Measurements from ENCODE around the gene TANGO6. TPM values are rescaled to one million over a fixed set of nuclear protein-coding genes. Genes with fewer than 3 reads are reported as not detected.

The TANGO6 gene
- total and polyA plus RNA-seq, 4 donors = 5.4 to 26.6 (median 13.2) TPM

DNA sequence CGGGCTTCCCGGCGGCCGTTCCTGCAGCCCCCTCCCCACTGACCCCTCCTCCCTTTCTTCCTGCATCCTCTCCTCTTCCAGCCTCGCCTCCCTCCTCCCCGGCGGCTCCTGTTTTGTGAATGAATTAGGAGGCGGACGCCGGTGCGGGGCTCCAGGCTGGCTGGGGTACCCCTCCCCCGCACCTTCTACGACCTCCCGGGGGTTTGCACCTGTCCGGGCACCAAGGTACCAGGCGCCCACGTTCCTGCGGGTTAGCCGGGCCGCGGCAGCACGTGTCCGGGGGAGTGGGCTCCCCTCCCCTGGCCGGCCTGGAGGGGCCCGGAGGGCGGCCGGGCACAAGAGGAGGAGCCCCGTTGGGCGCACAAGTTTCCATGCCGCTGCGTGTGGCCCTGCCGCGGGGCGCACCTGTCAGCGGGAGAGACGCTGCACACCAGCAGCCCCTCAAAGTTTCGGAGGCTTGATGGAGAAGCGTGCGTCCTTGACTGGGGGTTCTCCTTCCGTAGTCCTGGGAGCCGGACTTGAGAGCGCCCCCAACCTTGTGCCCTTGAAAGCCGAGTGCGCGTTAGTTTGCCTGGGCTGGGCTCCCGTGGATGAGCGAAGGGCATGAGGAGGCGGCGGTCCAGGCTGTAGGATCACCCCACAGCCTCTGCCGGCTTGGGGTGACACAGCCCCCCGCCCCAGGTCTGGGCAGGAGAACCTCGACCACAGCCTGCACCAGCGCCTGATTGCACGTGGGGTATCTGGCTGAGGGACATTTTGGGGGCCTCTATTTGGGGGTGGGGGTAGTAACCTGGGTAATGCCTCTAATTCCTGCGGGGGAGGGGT lies 263.4 kb downstream of the TANGO6 start:
- intact Hi-C loops (cut with DNase I) = loop anchor here in 1 of 2 donors (1.0 kb wide), 1 partner anchor 16 kb away; no protein-coding TSS in a partner anchor
- no peak for ATAC-seq (ENCODE audit: low FRiP score)
- 0 to 1% methylated on average over 49 to 55 of the region's 55 CpGs for WGBS, 2 donors

DNA sequence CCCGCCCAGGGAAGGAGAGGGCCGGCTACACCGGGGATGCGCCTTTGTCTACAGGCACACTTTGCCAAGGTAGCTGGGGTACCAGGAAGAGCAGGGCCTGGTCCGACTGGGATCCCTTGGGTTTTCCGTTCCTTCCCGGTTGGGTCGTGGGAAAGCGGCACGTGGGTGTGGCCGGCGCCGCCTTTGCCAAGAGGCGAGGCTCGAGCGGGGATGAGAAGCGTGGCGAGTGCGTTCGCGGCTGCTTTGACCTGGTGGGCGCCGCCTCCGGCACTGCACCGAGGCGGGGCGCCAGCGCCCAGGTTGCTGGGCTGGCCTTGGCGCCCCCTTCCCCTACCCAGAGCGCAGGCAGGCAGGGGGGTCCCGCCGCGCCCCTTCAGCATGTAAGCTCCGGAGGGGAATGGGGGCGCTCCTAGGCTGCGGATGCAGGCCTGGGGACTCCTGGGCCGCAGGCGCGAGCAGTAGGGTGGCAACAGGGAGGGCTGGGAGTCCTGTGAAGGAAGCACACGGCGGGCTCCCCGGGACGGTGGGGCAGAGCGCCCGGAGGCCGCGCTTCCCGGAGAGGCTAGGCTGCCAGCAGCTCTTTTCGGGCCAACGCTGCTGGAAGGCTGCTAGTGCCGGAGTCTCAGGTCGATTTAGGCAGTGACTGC lies 264.1 kb downstream of the TANGO6 start:
- Histone ChIP-seq H3K36me3 (ENCODE audit: control insufficient read depth in 1 of 2, insufficient read depth in 2 of 2, low read length in 1 of 2) (peaks cover 0 to 4% of the 10 kb centered on the region in 2 donors), H3K27me3 (ENCODE audit: control insufficient read depth in 1 of 2, insufficient read depth in 2 of 2, low read length in 1 of 2) (no peaks in the 10 kb centered on the region), H3K27ac (ENCODE audit: low read depth in 1 of 2, low read length in 2 of 2) (no peak overlapping the region), H3K4me3 (ENCODE audit: low read length in 2 of 2) (peak overlapping the region in 1 of 2 donors; percentile 16), H3K9me3 (ENCODE audit: control insufficient read depth, low read length) (no peaks in the 10 kb centered on the region), H3K4me1 (ENCODE audit: control insufficient read depth in 1 of 2, insufficient read depth in 2 of 2, low read length in 2 of 2) (no peaks in the 10 kb centered on the region)
- ATAC-seq (ENCODE audit: low FRiP score) (peak; percentile 27), DNase-seq (peak in 1 of 2 donors; percentile 83)
- WGBS, 2 donors = 1% methylated on average over 40 to 52 of the region's 52 CpGs
- intact Hi-C loops (cut with DNase I) = no loop called here

More for the DNA sequence above, 263.4 kb downstream of the TANGO6 start:
- peak overlapping the region; percentile 17 to 56 for H3K4me3 ChIP-seq (ENCODE audit: low read length in 2 of 2)
- no peaks in the 10 kb centered on the region for H3K27me3 ChIP-seq (ENCODE audit: control insufficient read depth in 1 of 2, insufficient read depth in 2 of 2, low read length in 1 of 2)
- no peak overlapping the region for H3K27ac ChIP-seq (ENCODE audit: low read depth in 1 of 2, low read length in 2 of 2)
- no peaks in the 10 kb centered on the region for H3K9me3 ChIP-seq (ENCODE audit: control insufficient read depth, low read length)
- DNase-seq = peak in 1 of 2 donors; percentile 73
- H3K4me1 ChIP-seq (ENCODE audit: control insufficient read depth in 1 of 2, insufficient read depth in 2 of 2, low read length in 2 of 2) = no peaks in the 10 kb centered on the region
- peaks cover 0 to 4% of the 10 kb centered on the region in 2 donors for H3K36me3 ChIP-seq (ENCODE audit: control insufficient read depth in 1 of 2, insufficient read depth in 2 of 2, low read length in 1 of 2)

DNA sequence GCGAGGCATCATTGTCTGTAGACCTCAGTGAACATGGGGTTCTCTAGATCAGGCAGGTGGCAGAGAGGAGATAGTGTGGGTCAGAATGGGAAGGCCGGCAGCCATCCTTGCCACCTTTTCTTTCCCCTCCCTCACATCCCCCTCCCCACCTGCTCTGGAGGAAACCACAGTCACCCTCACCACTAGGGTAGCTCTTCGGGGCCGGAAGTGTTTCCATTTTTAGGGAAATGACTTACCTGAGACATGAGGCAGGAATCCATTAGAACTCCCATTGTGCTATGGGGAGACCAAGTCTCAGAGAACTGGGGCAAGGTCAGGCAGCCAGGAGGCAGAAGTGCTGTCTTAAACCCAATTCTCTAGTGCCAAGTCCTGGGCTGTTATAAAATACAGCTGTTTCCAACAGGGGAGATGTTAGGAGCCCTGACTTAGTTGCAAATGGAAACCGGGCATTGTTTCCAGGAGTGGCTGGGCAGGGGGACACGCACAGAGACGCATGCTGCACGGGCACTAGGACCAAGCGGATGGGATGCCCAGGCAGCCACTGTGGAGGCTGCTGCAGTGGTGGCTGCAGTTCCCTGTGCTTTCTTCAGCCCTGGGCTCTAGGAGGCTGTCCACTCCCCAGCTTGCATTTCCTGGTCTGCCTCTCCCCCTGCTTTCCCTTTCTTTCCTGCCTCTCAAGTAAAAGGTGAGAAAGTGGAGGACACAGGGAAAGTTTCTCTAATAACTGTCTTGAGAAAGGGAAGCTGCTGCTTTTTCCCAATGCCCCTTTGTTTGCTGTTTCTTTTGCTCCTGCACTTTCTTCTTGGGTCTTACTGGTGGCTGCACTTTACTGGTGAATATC lies 265.0 kb downstream of the TANGO6 start:
- DNase-seq = peak in 1 of 2 donors; percentile 26
- H3K4me3 ChIP-seq (ENCODE audit: low read length in 2 of 2) = no peak overlapping the region
- H3K27ac ChIP-seq (ENCODE audit: low read depth in 1 of 2, low read length in 2 of 2) = no peak overlapping the region
- WGBS, 2 donors = 54% methylated on average over 9 of the region's 9 CpGs
- intact Hi-C loops (cut with DNase I) = no loop called here
- no peaks in the 10 kb centered on the region for H3K4me1 ChIP-seq (ENCODE audit: control insufficient read depth in 1 of 2, insufficient read depth in 2 of 2, low read length in 2 of 2)
- H3K9me3 ChIP-seq (ENCODE audit: control insufficient read depth, low read length) = no peaks in the 10 kb centered on the region
- no peak for ATAC-seq (ENCODE audit: low FRiP score)
- H3K27me3 ChIP-seq (ENCODE audit: control insufficient read depth in 1 of 2, insufficient read depth in 2 of 2, low read length in 1 of 2) = no peaks in the 10 kb centered on the region
- H3K36me3 ChIP-seq (ENCODE audit: control insufficient read depth in 1 of 2, insufficient read depth in 2 of 2, low read length in 1 of 2) = peaks cover 0 to 4% of the 10 kb centered on the region in 2 donors

DNA sequence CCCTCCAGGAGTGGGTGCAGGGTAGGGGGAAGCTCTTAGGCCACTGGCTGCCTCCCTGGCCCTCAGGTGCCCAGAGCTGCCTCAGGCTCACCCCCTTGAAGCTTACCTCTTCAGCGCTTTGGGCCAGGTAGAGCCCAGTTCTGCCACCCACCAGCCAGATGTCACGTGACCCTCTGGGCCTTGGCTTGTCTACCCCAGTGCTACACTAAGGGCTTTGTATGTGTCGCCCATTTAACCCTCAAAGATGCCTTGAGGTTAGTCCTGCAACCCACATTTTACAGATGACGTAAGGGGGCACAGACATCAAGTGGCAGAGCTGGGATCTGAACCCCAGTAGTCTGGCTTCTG lies 265.5 kb downstream of the TANGO6 start:
- ATAC-seq (ENCODE audit: low FRiP score) (no peak), DNase-seq (peak in 1 of 2 donors; percentile 20)
- H3K9me3 ChIP-seq (ENCODE audit: control insufficient read depth, low read length) = no peaks in the 10 kb centered on the region
- intact Hi-C loops (cut with DNase I) = no loop called here
- peaks cover 0 to 4% of the 10 kb centered on the region in 2 donors for H3K36me3 ChIP-seq (ENCODE audit: control insufficient read depth in 1 of 2, insufficient read depth in 2 of 2, low read length in 1 of 2)
- H3K27me3 ChIP-seq (ENCODE audit: control insufficient read depth in 1 of 2, insufficient read depth in 2 of 2, low read length in 1 of 2) = no peaks in the 10 kb centered on the region
- H3K27ac ChIP-seq (ENCODE audit: low read depth in 1 of 2, low read length in 2 of 2) = no peak overlapping the region
- WGBS, 2 donors = 93 to 95% methylated on average over 4 of the region's 4 CpGs
- H3K4me1 ChIP-seq (ENCODE audit: control insufficient read depth in 1 of 2, insufficient read depth in 2 of 2, low read length in 2 of 2) = no peaks in the 10 kb centered on the region
- H3K4me3 ChIP-seq (ENCODE audit: low read length in 2 of 2) = no peak overlapping the region

DNA sequence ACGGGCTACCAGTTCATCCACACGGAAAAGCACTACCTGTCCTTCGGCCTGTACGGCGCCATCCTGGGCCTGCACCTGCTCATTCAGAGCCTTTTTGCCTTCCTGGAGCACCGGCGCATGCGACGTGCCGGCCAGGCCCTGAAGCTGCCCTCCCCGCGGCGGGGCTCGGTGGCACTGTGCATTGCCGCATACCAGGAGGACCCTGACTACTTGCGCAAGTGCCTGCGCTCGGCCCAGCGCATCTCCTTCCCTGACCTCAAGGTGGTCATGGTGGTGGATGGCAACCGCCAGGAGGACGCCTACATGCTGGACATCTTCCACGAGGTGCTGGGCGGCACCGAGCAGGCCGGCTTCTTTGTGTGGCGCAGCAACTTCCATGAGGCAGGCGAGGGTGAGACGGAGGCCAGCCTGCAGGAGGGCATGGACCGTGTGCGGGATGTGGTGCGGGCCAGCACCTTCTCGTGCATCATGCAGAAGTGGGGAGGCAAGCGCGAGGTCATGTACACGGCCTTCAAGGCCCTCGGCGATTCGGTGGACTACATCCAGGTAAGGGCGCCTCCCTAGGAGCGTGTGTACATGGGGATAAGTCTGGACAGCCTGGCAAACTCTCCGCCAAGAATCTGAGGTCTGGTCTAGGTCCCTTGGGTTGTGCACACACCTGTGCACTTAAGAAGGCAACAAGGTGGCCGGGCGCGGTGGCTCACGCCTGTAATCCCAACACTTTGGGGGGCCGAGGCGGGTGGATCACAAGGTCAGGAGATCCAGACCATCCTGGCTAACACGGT lies 266.3 kb downstream of the TANGO6 start:
- intact Hi-C loops (cut with DNase I) = no loop called here
- no peak for ATAC-seq (ENCODE audit: low FRiP score)
- DNase-seq = peak in 1 of 2 donors; percentile 71
- H3K4me1 ChIP-seq (ENCODE audit: control insufficient read depth in 1 of 2, insufficient read depth in 2 of 2, low read length in 2 of 2) = no peaks in the 10 kb centered on the region
- WGBS, 2 donors = 94 to 95% methylated on average over 48 of the region's 48 CpGs
- H3K9me3 ChIP-seq (ENCODE audit: control insufficient read depth, low read length) = no peaks in the 10 kb centered on the region
- no peak overlapping the region for H3K27ac ChIP-seq (ENCODE audit: low read depth in 1 of 2, low read length in 2 of 2)
- H3K27me3 ChIP-seq (ENCODE audit: control insufficient read depth in 1 of 2, insufficient read depth in 2 of 2, low read length in 1 of 2) = no peaks in the 10 kb centered on the region
- peaks cover 0 to 4% of the 10 kb centered on the region in 2 donors for H3K36me3 ChIP-seq (ENCODE audit: control insufficient read depth in 1 of 2, insufficient read depth in 2 of 2, low read length in 1 of 2)
- no peak overlapping the region for H3K4me3 ChIP-seq (ENCODE audit: low read length in 2 of 2)

DNA sequence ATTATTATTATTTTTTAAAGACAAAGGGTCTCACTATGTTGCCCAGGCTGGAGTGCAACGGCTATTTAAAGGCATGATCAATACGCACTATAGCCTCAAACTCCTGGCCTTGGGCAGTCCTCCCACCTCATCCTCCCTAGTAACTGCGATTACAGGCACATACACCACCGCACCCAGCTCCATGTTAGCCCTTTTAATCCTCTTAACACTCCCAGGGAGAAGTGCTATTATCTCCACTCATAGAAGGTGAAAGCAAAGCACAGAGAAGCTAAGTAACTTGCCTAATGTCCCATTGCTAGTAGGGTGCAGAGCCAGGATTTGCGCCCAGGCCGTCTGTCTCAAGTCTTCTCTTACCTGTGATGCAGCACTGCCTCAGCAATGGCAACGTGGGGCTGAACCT lies 267.1 kb downstream of the TANGO6 start:
- DNase-seq (peak in 1 of 2 donors; percentile 10), ATAC-seq (ENCODE audit: low FRiP score) (no peak)
- Histone ChIP-seq H3K4me3 (ENCODE audit: low read length in 2 of 2) (no peak overlapping the region), H3K36me3 (ENCODE audit: control insufficient read depth in 1 of 2, insufficient read depth in 2 of 2, low read length in 1 of 2) (peaks cover 0 to 5% of the 10 kb centered on the region in 2 donors), H3K4me1 (ENCODE audit: control insufficient read depth in 1 of 2, insufficient read depth in 2 of 2, low read length in 2 of 2) (no peaks in the 10 kb centered on the region), H3K9me3 (ENCODE audit: control insufficient read depth, low read length) (no peaks in the 10 kb centered on the region), H3K27me3 (ENCODE audit: control insufficient read depth in 1 of 2, insufficient read depth in 2 of 2, low read length in 1 of 2) (no peaks in the 10 kb centered on the region), H3K27ac (ENCODE audit: low read depth in 1 of 2, low read length in 2 of 2) (no peak overlapping the region)
- intact Hi-C loops (cut with DNase I) = no loop called here
- WGBS, 2 donors = 94 to 95% methylated on average over 7 of the region's 7 CpGs

DNA sequence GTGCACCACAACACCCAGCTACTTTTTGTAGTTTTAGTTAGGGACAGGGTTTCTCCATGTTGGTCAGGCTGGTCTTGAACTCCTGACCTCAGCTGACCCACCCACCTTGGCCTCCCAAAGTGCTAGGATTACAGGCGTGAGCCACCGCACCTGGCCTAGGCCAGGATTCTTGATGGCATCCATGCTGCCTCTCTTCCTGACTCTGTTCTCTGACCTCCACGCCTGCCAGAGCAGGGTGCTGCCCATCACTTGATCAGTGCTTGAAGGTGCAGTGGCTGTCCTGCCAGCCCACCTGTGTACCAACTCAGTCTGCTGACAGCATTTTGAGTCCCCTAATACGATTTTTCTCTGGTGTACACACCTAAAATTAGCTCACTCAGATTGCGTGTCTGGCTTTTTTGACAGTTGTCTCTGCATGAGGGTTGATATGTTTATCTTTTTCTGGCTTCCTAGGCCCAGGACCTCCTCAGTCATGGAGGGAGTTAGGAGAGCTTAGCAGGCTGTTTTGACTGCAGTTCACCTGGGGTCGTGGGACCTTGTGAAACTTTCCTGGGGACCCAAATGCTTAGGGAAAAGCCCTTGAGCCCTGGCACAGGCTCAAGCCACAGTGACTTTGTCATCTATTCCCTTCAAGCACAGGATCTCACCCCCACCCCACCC lies 268.0 kb downstream of the TANGO6 start:
- no peaks in the 10 kb centered on the region for H3K9me3 ChIP-seq (ENCODE audit: control insufficient read depth, low read length)
- H3K4me3 ChIP-seq (ENCODE audit: low read length in 2 of 2) = no peak overlapping the region
- ATAC-seq (ENCODE audit: low FRiP score) = no peak
- 90 to 92% methylated on average over 6 of the region's 6 CpGs for WGBS, 2 donors
- H3K27ac ChIP-seq (ENCODE audit: low read depth in 1 of 2, low read length in 2 of 2) = no peak overlapping the region
- DNase-seq = peak in 1 of 2 donors; percentile 28
- no peaks in the 10 kb centered on the region for H3K27me3 ChIP-seq (ENCODE audit: control insufficient read depth in 1 of 2, insufficient read depth in 2 of 2, low read length in 1 of 2)
- intact Hi-C loops (cut with DNase I) = no loop called here
- H3K4me1 ChIP-seq (ENCODE audit: control insufficient read depth in 1 of 2, insufficient read depth in 2 of 2, low read length in 2 of 2) = no peaks in the 10 kb centered on the region
- peaks cover 0 to 5% of the 10 kb centered on the region in 2 donors for H3K36me3 ChIP-seq (ENCODE audit: control insufficient read depth in 1 of 2, insufficient read depth in 2 of 2, low read length in 1 of 2)
